H1 (cell line): ENCODE data around the gene PTH1R. TPM values are rescaled to one million over a fixed set of nuclear protein-coding genes. Genes with fewer than 3 reads are reported as not detected.

Source experiments
- BCL11A ChIP-seq, 2 experiments: IDR thresholded peaks; one replicate each; pipeline ENCODE4 v1.6.1; 2011; ENCODE audit warnings: low read depth in 2 of 2, low read length in 2 of 2, mild to moderate bottlenecking in 2 of 2
- BRCA1 ChIP-seq: IDR thresholded peaks from 2 replicates; pipeline ENCODE4 v1.6.1; 2012; ENCODE audit warnings: low read depth, low read length, improper control_type of control experiment
- CREB1 ChIP-seq: IDR thresholded peaks from 2 replicates; pipeline ENCODE4 v1.6.1; 2012; ENCODE audit warnings: inconsistent platforms
- CTBP2 ChIP-seq: IDR thresholded peaks from 2 replicates; pipeline ENCODE4 v1.7.0; 2011; ENCODE audit warnings: borderline replicate concordance, mild to moderate bottlenecking, moderate library complexity, mixed read lengths, low read length; ENCODE audit not compliant: insufficient read depth, insufficient read length
- EGR1 ChIP-seq: IDR thresholded peaks from 2 replicates; pipeline ENCODE4 v1.6.1; 2011; ENCODE audit warnings: low read depth, low read length, borderline replicate concordance
- EP300 ChIP-seq, 2 experiments: IDR thresholded peaks; 1 replicate in 1 of 2; 2 replicates in 1 of 2; pipeline ENCODE4 v1.6.1; 2011 to 2012; ENCODE audit warnings: low read depth in 2 of 2, low read length in 2 of 2, mild to moderate bottlenecking in 2 of 2, borderline replicate concordance in 1 of 2, inconsistent platforms in 1 of 2, moderate library complexity in 1 of 2
- GABPA ChIP-seq: IDR thresholded peaks from 2 replicates; pipeline ENCODE4 v1.6.1; 2011; ENCODE audit warnings: mild to moderate bottlenecking, low read length, moderate library complexity, borderline replicate concordance; ENCODE audit not compliant: insufficient read depth
- GTF2F1 ChIP-seq: IDR thresholded peaks from 2 replicates; pipeline ENCODE4 v1.6.1; 2012; ENCODE audit warnings: low read depth, low read length, improper control_type of control experiment, borderline replicate concordance
- HDAC6 ChIP-seq: IDR thresholded peaks from one replicate; pipeline ENCODE4 v1.7.1; 2012; ENCODE audit warnings: low read depth, mild to moderate bottlenecking, inconsistent platforms, low read length, moderate library complexity
- JUND ChIP-seq: IDR thresholded peaks from 2 replicates; pipeline ENCODE4 v1.6.1; 2011; ENCODE audit warnings: mild to moderate bottlenecking, improper control_type of control experiment, low read length
- KDM1A ChIP-seq: fragments of 200-600, 300-600 bp; sonication (generic); IDR thresholded peaks from 2 replicates; pipeline ENCODE4 v1.7.1; 2016; ENCODE audit warnings: mild to moderate bottlenecking, low read length, borderline replicate concordance
- KDM4A ChIP-seq: IDR thresholded peaks from one replicate; pipeline ENCODE4 v1.7.1; 2012; ENCODE audit warnings: low read depth, mild to moderate bottlenecking, moderate library complexity, low read length, inconsistent platforms; ENCODE audit not compliant: severe bottlenecking
- PHF8 ChIP-seq: fragments of 200-600 bp; sonication (generic); conservative IDR thresholded peaks from 2 replicates; pipeline ENCODE4 v1.7.1; 2012; ENCODE audit warnings: low read depth, mild to moderate bottlenecking, inconsistent platforms, low read length, moderate library complexity
- POLR2A ChIP-seq, 2 experiments: IDR thresholded peaks; 1 replicate in 1 of 2; 2 replicates in 1 of 2; pipeline ENCODE4 v1.6.1; 2011; ENCODE audit warnings: low read depth in 2 of 2, low read length in 2 of 2, mild to moderate bottlenecking in 2 of 2; ENCODE audit errors: control extremely low read depth in 1 of 2
- POU5F1 ChIP-seq: IDR thresholded peaks from 2 replicates; pipeline ENCODE4 v1.6.1; 2011; ENCODE audit warnings: low read depth, mild to moderate bottlenecking, low read length, moderate library complexity
- RAD21 ChIP-seq, 2 experiments: IDR thresholded peaks in 1 of 2; conservative IDR thresholded peaks in 1 of 2; 2 replicates each; pipeline ENCODE4 v1.6.1; 2011; ENCODE audit warnings: low read depth in 2 of 2, low read length in 2 of 2, improper control_type of control experiment in 1 of 2, inconsistent platforms in 1 of 2, mild to moderate bottlenecking in 1 of 2, moderate library complexity in 1 of 2
- RBBP5 ChIP-seq: IDR thresholded peaks from 2 replicates; pipeline ENCODE4 v1.7.1; 2012; ENCODE audit warnings: low read depth, mild to moderate bottlenecking, inconsistent platforms, low read length, moderate library complexity, borderline replicate concordance
- RFX5 ChIP-seq: IDR thresholded peaks from 2 replicates; pipeline ENCODE4 v1.6.1; 2011; ENCODE audit warnings: low read depth, low read length, improper control_type of control experiment, borderline replicate concordance
- SIX5 ChIP-seq: IDR thresholded peaks from 2 replicates; pipeline ENCODE4 v1.6.1; 2011; ENCODE audit warnings: mild to moderate bottlenecking, low read depth, low read length
- TBP ChIP-seq: IDR thresholded peaks from 2 replicates; pipeline ENCODE4 v1.6.1; 2011; ENCODE audit warnings: low read depth, low read length, improper control_type of control experiment
- TEAD4 ChIP-seq: IDR thresholded peaks from 2 replicates; pipeline ENCODE4 v1.6.1; 2012; ENCODE audit warnings: low read depth, low read length, inconsistent platforms, mixed read lengths
- polyA plus RNA-seq, 7 experiments: library from polyadenylated mRNA; depleted of rRNA in 3 of 7; stranded (reverse) in 5 of 7; unstranded in 2 of 7; fragments of >200 nt in 5 of 7; fragments of 200-250 nt in 2 of 7; gene quantifications; 1 replicate in 5 of 7; 2 replicates in 1 of 7; 4 replicates in 1 of 7; pipeline versions ENCODE4 v1.2.1 to v1.2.3, GENCODE V29; 2011 to 2013; ENCODE audit warnings: missing spikeins in 2 of 7, mixed read lengths in 2 of 7
- total RNA-seq: library from RNA; stranded (reverse); fragmentation: NEBNext Ultra II Directional; extraction: Animal tissue kit (Norgen Biotek cat#: 25700); gene quantifications from 2 replicates; pipeline ENCODE4 v1.2.1, GENCODE V29; 2021
- TF ChIP-seq, protein P1 (sequence below): IDR thresholded peaks from 2 replicates; pipeline ENCODE4 v1.6.1; 2012; ENCODE audit warnings: inconsistent platforms
- TF ChIP-seq, protein P2 (sequence below): IDR thresholded peaks from 2 replicates; pipeline ENCODE4 v1.6.1; 2012; ENCODE audit warnings: inconsistent platforms

Gene PTH1R
- total and polyA plus RNA-seq, 2 of the 8 experiments (the other 6 are each of a cell fraction or from before 2014, with no cell fraction given), result 0.57 to 1.5 TPM

DNA sequence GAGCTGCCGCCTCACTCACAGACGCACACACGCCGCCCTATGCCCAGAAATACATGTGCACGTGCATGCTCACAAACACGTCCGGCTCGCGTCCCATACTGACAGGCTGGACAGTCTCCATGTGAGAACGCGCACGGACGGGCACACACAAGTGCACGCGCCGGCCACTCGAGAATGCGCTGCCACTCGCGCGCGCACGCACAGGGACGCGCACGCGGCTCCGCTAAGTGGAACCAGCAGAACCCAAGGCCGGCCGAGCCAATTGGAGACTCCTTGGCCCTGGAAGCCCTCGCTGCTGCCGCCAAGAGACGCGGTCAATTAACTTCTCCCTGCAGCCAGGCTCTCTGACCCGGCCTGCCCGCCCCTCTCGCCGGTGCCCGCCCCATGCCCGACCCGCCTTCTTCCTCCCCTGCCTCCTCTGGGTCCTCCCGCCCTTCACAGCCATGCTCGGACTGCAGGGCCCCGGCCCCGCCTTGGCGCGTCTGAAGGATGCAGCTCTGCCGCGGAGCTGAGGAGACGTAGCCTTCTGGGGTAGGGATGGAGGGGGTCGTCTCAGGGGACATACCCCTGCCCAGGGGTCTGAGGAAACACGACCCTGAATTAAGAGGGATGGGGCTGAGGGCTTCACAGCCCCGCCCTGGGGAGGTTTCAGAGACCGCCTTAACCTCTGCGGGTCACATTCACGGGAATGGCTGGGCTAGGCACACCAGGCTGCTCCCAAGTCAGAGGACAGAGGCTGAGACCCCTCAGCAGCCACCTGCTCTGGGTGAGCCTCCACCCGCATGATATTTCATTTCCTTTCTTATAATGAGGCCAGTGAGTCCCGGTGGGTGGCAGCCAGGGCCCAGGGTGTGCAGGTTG lies 15.0 kb downstream of the PTH1R start (continued):
- TF ChIP-seq, protein P1, sequence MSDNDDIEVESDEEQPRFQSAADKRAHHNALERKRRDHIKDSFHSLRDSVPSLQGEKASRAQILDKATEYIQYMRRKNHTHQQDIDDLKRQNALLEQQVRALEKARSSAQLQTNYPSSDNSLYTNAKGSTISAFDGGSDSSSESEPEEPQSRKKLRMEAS, result peak; percentile 92
- TF ChIP-seq TBP (peak; percentile 79; the same call in 1 of the 2 replicates), HDAC6 (no peak), CTBP2 (no peak), SIX5 (no peak), JUND (no peak), POLR2A (IDR thresholded peaks at IDR 0.05; ENCODE audit: control extremely low read depth in 1 of 2, low read depth in 2 of 2, low read length in 2 of 2) (no peak), GTF2F1 (no peak), KDM1A (no peak), EGR1 (no peak), TEAD4 (0 out of 2 replicates have a peak, but pooled peaks have one; percentile 8), CREB1 (no peak), BCL11A (IDR thresholded peaks at IDR 0.05; ENCODE audit: low read depth in 2 of 2, low read length in 2 of 2) (no peak), RBBP5 (no peak), PHF8 (no peak), KDM4A (peak; percentile 76), BRCA1 (no peak), RAD21 (IDR thresholded peaks at IDR 0.05 in 1 of 2, conservative IDR thresholded peaks at IDR 0.05 in 1 of 2; ENCODE audit: low read depth in 2 of 2, low read length in 2 of 2) (peak; percentile 9 to 20; a peak in 2 of 4 replicates), RFX5 (no peak), EP300 (IDR thresholded peaks at IDR 0.05; ENCODE audit: borderline replicate concordance in 1 of 2, low read depth in 2 of 2, low read length in 2 of 2) (no peak), POU5F1 (no peak), GABPA (no peak)
- TF ChIP-seq, protein P2, sequence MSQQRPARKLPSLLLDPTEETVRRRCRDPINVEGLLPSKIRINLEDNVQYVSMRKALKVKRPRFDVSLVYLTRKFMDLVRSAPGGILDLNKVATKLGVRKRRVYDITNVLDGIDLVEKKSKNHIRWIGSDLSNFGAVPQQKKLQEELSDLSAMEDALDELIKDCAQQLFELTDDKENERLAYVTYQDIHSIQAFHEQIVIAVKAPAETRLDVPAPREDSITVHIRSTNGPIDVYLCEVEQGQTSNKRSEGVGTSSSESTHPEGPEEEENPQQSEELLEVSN, result peak; percentile 84
